Mesenchymal stem cell (in vitro differentiated cells and primary cell): Measurements from ENCODE around the gene FNDC10. TPM values are rescaled to one million over a fixed set of nuclear protein-coding genes. Genes with fewer than 3 reads are reported as not detected.
"Not testable (repeated sequence)": the region's sequence is repeated elsewhere in the genome, so short reads cannot be mapped to it uniquely, and the experiment has no call there.

Experiments used
- DNase-seq: peaks from one replicate; pipeline ENCODE4 v3.0.0-alpha.2; 2013
- H2AFZ ChIP-seq: one replicate; pipeline ENCODE4 v1.6.1; 2013; ENCODE audit warnings: low read depth, mild to moderate bottlenecking, control low read depth, inconsistent platforms, low read length, moderate library complexity
- H2AK5ac ChIP-seq: 2 replicates; pipeline ENCODE4 v1.6.1; 2013; ENCODE audit warnings: low read length, moderate library complexity, mild to moderate bottlenecking, inconsistent platforms; ENCODE audit not compliant: severe bottlenecking
- H2BK120ac ChIP-seq: one replicate; pipeline ENCODE4 v1.6.1; 2013; ENCODE audit warnings: low read depth, mild to moderate bottlenecking, inconsistent platforms, low read length, moderate library complexity
- H2BK12ac ChIP-seq, 2 experiments: one replicate each; pipeline ENCODE4 v1.6.1; 2013; ENCODE audit warnings: inconsistent platforms in 2 of 2, low read length in 2 of 2, mild to moderate bottlenecking in 2 of 2, moderate library complexity in 2 of 2, control low read depth in 1 of 2
- H2BK15ac ChIP-seq: one replicate; pipeline ENCODE4 v1.6.1; 2013; ENCODE audit warnings: mild to moderate bottlenecking, low read depth, inconsistent platforms; ENCODE audit not compliant: poor library complexity, severe bottlenecking
- H2BK5ac ChIP-seq: 2 replicates; pipeline ENCODE4 v1.6.1; 2013; ENCODE audit warnings: low read depth, mild to moderate bottlenecking, low read length, control low read depth, inconsistent platforms; ENCODE audit not compliant: poor library complexity, severe bottlenecking
- H3K14ac ChIP-seq, 2 experiments: one replicate each; pipeline ENCODE4 v1.6.1; 2013; ENCODE audit warnings: inconsistent platforms in 2 of 2, low read length in 2 of 2, control low read depth in 1 of 2, mild to moderate bottlenecking in 1 of 2, moderate library complexity in 1 of 2
- H3K18ac ChIP-seq, 2 experiments: one replicate each; pipeline ENCODE4 v1.6.1; 2013; ENCODE audit warnings: inconsistent platforms in 2 of 2, low read length in 2 of 2, control low read depth in 1 of 2, low read depth in 1 of 2, mild to moderate bottlenecking in 1 of 2
- H3K23ac ChIP-seq, 2 experiments: one replicate each; pipeline ENCODE4 v1.6.1; 2013; ENCODE audit warnings: inconsistent platforms in 2 of 2, low read length in 2 of 2, mild to moderate bottlenecking in 2 of 2, moderate library complexity in 2 of 2, control low read depth in 1 of 2
- H3K27ac ChIP-seq: 2 replicates; pipeline ENCODE4 v1.5.1; 2013; ENCODE audit warnings: mild to moderate bottlenecking, moderate library complexity, low read length, control low read depth, inconsistent platforms; ENCODE audit not compliant: poor library complexity, severe bottlenecking
- H3K27me3 ChIP-seq, 2 experiments: 2 replicates each; pipeline versions ENCODE4 v1.6.1 to v1.7.0; 2013; ENCODE audit warnings: low read length in 2 of 2, mild to moderate bottlenecking in 2 of 2, moderate library complexity in 2 of 2, control low read depth in 1 of 2, inconsistent platforms in 1 of 2; ENCODE audit not compliant: control insufficient read depth in 1 of 2, insufficient read depth in 1 of 2
- H3K36me3 ChIP-seq, 2 experiments: 2 replicates each; pipeline versions ENCODE4 v1.6.1 to v1.7.0; 2013; ENCODE audit warnings: low read length in 2 of 2, control low read depth in 1 of 2, inconsistent platforms in 1 of 2, low read depth in 1 of 2, mild to moderate bottlenecking in 1 of 2; ENCODE audit not compliant: insufficient read depth in 2 of 2, control insufficient read depth in 1 of 2
- H3K4ac ChIP-seq, 2 experiments: one replicate each; pipeline ENCODE4 v1.6.1; 2013; ENCODE audit warnings: inconsistent platforms in 2 of 2, low read length in 2 of 2, mild to moderate bottlenecking in 2 of 2, moderate library complexity in 2 of 2, control low read depth in 1 of 2, low read depth in 1 of 2
- H3K4me1 ChIP-seq: 2 replicates; pipeline ENCODE4 v1.6.1; 2013; ENCODE audit warnings: low read depth, low read length, control low read depth; ENCODE audit not compliant: control insufficient read depth, insufficient read depth
- H3K4me2 ChIP-seq: 2 replicates; pipeline ENCODE4 v1.6.1; 2013; ENCODE audit warnings: low read length, mild to moderate bottlenecking, inconsistent platforms; ENCODE audit not compliant: poor library complexity, severe bottlenecking
- H3K4me3 ChIP-seq, 2 experiments: 2 replicates each; pipeline versions ENCODE4 v1.5.1 to v1.7.0; 2013; ENCODE audit warnings: low read length in 2 of 2, mild to moderate bottlenecking in 2 of 2, control low read depth in 1 of 2, low read depth in 1 of 2; ENCODE audit not compliant: insufficient read depth in 1 of 2
- H3K79me1 ChIP-seq: replicated peaks from 2 replicates; pipeline ENCODE4 v1.6.1; 2013; ENCODE audit warnings: mild to moderate bottlenecking, control low read depth, low read length, inconsistent platforms; ENCODE audit not compliant: poor library complexity, severe bottlenecking
- H3K9ac ChIP-seq: 2 replicates; pipeline ENCODE4 v1.7.0; 2013; ENCODE audit warnings: mild to moderate bottlenecking, low read length, moderate library complexity
- H3K9me3 ChIP-seq: 2 replicates; pipeline ENCODE4 v1.7.0; 2013; ENCODE audit warnings: mild to moderate bottlenecking, low read length; ENCODE audit not compliant: control insufficient read depth
- H4K8ac ChIP-seq: one replicate; pipeline ENCODE4 v1.6.1; 2013; ENCODE audit warnings: inconsistent platforms, mild to moderate bottlenecking, low read length, moderate library complexity
- H4K91ac ChIP-seq: one replicate; pipeline ENCODE4 v1.6.1; 2013; ENCODE audit warnings: mild to moderate bottlenecking, low read length, inconsistent platforms
- WGBS: methylation state at CpG from one replicate; pipeline ENCODE4 v1.1.7; 2013; ENCODE audit warnings: mixed read lengths; 5-methylcytosine and 5-hydroxymethylcytosine counted together
- polyA plus RNA-seq, 2 experiments: library from polyadenylated mRNA; stranded (reverse); fragments of 200-250 nt; gene quantifications; one replicate each; pipeline ENCODE4 v1.2.3, GENCODE V29; 2013

The FNDC10 gene
- polyA plus RNA-seq (2013, experiment 1 of 2): 7.2 TPM
- polyA plus RNA-seq (2013, experiment 2 of 2): 7.8 TPM

- Histone ChIP-seq H3K23ac (peak within 1 kb of the TSS in 1 of 2 experiments; percentile 88), H2AK5ac (no peak within 1 kb of the TSS), H3K4me1 (peaks cover 36% of the 10 kb centered on the region), H3K36me3 (peaks cover 0 to 3% of the 10 kb centered on the region in 2 experiments), H3K18ac (peak within 1 kb of the TSS; percentile 34 to 68), H3K14ac (no peak within 1 kb of the TSS), H2BK15ac (peak within 1 kb of the TSS; percentile 74), H3K9me3 (no peaks in the 10 kb centered on the region), H4K8ac (peak within 1 kb of the TSS; percentile 46), H3K4me2 (peak within 1 kb of the TSS; percentile 76), H3K27ac (no peak within 1 kb of the TSS), H2AFZ (peak within 1 kb of the TSS; percentile 36), H2BK5ac (no peak within 1 kb of the TSS), H3K79me1 (no peaks in the 10 kb centered on the region), H3K4me3 (peak within 1 kb of the TSS; percentile 49 to 75), H3K4ac (no peak within 1 kb of the TSS), H4K91ac (no peak within 1 kb of the TSS), H3K27me3 (peaks cover 75 to 77% of the 10 kb centered on the region in 2 experiments), H3K9ac (no peak within 1 kb of the TSS), H2BK120ac (no peak within 1 kb of the TSS), H2BK12ac (peak within 1 kb of the TSS in 1 of 2 experiments; percentile 47)
- WGBS: 10% methylated on average over 46 of the region's 125 CpGs
- no peak for DNase-seq
Observed at GRCh38 chr1:1599935-1600860, at the start of gene FNDC10. Gene FNDC10 (minus strand): TSS chr1:1600135. CDS start chr1:1600015, 120 bp downstream.

DNA sequence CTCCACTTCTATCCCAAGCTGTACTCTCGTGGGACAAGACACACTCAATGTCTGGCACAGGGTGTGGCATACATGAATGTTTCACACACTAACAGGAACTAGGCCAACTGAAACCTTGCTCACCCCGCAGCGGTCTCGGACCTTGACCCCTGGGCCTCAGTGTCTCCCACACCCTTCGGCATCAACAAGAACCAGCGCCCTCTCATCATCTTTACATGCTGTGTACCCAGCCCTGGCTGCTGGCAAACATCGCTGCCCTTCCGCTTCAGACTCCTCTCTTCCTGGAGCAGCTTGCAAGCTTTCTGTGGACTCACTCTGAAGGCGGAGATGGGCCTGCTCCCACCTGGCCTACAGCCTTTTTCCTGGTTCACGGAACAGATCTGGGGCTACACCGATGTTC, 48.3 kb upstream of the FNDC10 start:
- H3K4me1 ChIP-seq, H3K4me3 ChIP-seq, H4K8ac ChIP-seq, DNase-seq, H3K9me3 ChIP-seq, H2BK15ac ChIP-seq, H3K4ac ChIP-seq, H3K27me3 ChIP-seq, H2AFZ ChIP-seq, H3K27ac ChIP-seq, H4K91ac ChIP-seq, H3K23ac ChIP-seq, H2AK5ac ChIP-seq, H3K14ac ChIP-seq, H2BK12ac ChIP-seq, H3K79me1 ChIP-seq, H2BK120ac ChIP-seq, H3K18ac ChIP-seq, H2BK5ac ChIP-seq, H3K4me2 ChIP-seq, H3K9ac ChIP-seq: not testable (repeated sequence)
- 98% methylated on average over 11 of the region's 11 CpGs for WGBS
- peaks cover 43 to 58% of the 10 kb centered on the region in 2 experiments for H3K36me3 ChIP-seq

GRCh38 chr1:1647567-1648241, 47.8 kb upstream of the FNDC10 start:
- H2BK12ac ChIP-seq, H3K27ac ChIP-seq, H3K18ac ChIP-seq, H3K23ac ChIP-seq, H4K8ac ChIP-seq, H3K4ac ChIP-seq, H2AK5ac ChIP-seq, H2AFZ ChIP-seq, H2BK120ac ChIP-seq, H3K4me3 ChIP-seq, H3K4me2 ChIP-seq, H4K91ac ChIP-seq, H3K14ac ChIP-seq, H3K4me1 ChIP-seq, H3K9me3 ChIP-seq, H2BK15ac ChIP-seq, DNase-seq, H3K9ac ChIP-seq, H3K27me3 ChIP-seq, H3K79me1 ChIP-seq, H2BK5ac ChIP-seq: not testable (repeated sequence)
- 96% methylated on average over 16 of the region's 17 CpGs for WGBS
- peaks cover 37 to 57% of the 10 kb centered on the region in 2 experiments for H3K36me3 ChIP-seq

GRCh38 chr1:1646326-1646725, 46.4 kb upstream of the FNDC10 start:
- not testable (repeated sequence) for H2BK120ac ChIP-seq, H3K4me3 ChIP-seq, H2AFZ ChIP-seq, H3K4ac ChIP-seq, H2AK5ac ChIP-seq, H3K79me1 ChIP-seq, H3K27ac ChIP-seq, H3K27me3 ChIP-seq, H3K4me1 ChIP-seq, H4K8ac ChIP-seq, H3K4me2 ChIP-seq, H2BK12ac ChIP-seq, H3K23ac ChIP-seq, H3K9ac ChIP-seq, H3K14ac ChIP-seq, H2BK5ac ChIP-seq, H4K91ac ChIP-seq, H3K18ac ChIP-seq, DNase-seq, H2BK15ac ChIP-seq, H3K9me3 ChIP-seq
- WGBS: 82% methylated on average over 2 of the region's 5 CpGs
- peaks cover 27 to 44% of the 10 kb centered on the region in 2 experiments for H3K36me3 ChIP-seq
